PC-9 (cell line): ENCODE measurements around the gene ARAP3. TPM values are rescaled to one million over a fixed set of nuclear protein-coding genes. Genes with fewer than 3 reads are reported as not detected.

ENCODE experiments used
- BruUV-seq: library from RNA; stranded (reverse); fragments of 400-500 nt; replicated peaks from 2 replicates; lab custom pipeline; 2021; lab: Mats Ljungman, UMichigan
- CTCF ChIA-PET: fragments of 300-600 bp; sonication (Branson Sonifier 250); formaldehyde crosslinking; loops from one replicate; lab custom pipeline; 2022; ENCODE audit warnings: antibody characterized with exemption; lab: Charles Lee
- POLR2A ChIA-PET: fragments of 300-600 bp; sonication (Branson Sonifier 250); formaldehyde crosslinking; loops from one replicate; lab custom pipeline; 2022; ENCODE audit warnings: antibody characterized with exemption; ENCODE audit not compliant: unreplicated experiment; lab: Charles Lee
- DNase-seq, 2 experiments: peaks; one replicate each; pipeline versions ENCODE4 v3.0.0 to v3.0.0-alpha.2; 2015 to 2022; ENCODE audit warnings: mixed read lengths in 1 of 2
- H2AFZ ChIP-seq: fragments of 200-600 bp; sonication (generic); 2 replicates; pipeline ENCODE4 v1.8.1; 2017; ENCODE audit warnings: antibody characterized with exemption
- H3F3A ChIP-seq: fragments of 200-600 bp; sonication (generic); 2 replicates; pipeline ENCODE4 v1.8.1; 2017; ENCODE audit warnings: antibody characterized with exemption, mild to moderate bottlenecking, low read depth; ENCODE audit not compliant: insufficient read depth
- H3K27ac ChIP-seq: fragments of 200-600 bp; sonication (generic); 2 replicates; pipeline ENCODE4 v1.6.1; 2016; ENCODE audit warnings: mixed run types
- H3K27me3 ChIP-seq: fragments of 200-600 bp; sonication (generic); 2 replicates; pipeline ENCODE4 v1.6.1; 2016; ENCODE audit warnings: low read depth, mixed run types; ENCODE audit not compliant: insufficient read depth
- H3K36me3 ChIP-seq: fragments of 200-600 bp; sonication (generic); 2 replicates; pipeline ENCODE4 v1.6.1; 2016; ENCODE audit warnings: low read depth, mixed run types
- H3K4me1 ChIP-seq: fragments of 200-600 bp; sonication (generic); replicated peaks from 2 replicates; pipeline ENCODE4 v1.6.1; 2016; ENCODE audit warnings: mixed run types; ENCODE audit not compliant: insufficient read depth
- H3K4me2 ChIP-seq: fragments of 200-600 bp; sonication (generic); 2 replicates; pipeline ENCODE4 v1.6.1; 2017; ENCODE audit warnings: mixed run types
- H3K4me3 ChIP-seq: fragments of 200-600 bp; sonication (generic); 2 replicates; pipeline ENCODE4 v1.6.1; 2016; ENCODE audit warnings: mixed run types
- H3K79me2 ChIP-seq: fragments of 200-600 bp; sonication (generic); 2 replicates; pipeline ENCODE4 v1.6.1; 2017; ENCODE audit warnings: low read depth, mixed run types
- H3K9me2 ChIP-seq: fragments of 200-600 bp; sonication (generic); 2 replicates; pipeline ENCODE4 v1.8.1; 2017; ENCODE audit warnings: mild to moderate bottlenecking; ENCODE audit not compliant: insufficient read depth
- H3K9me3 ChIP-seq: fragments of 200-600 bp; sonication (generic); 2 replicates; pipeline ENCODE4 v1.8.1; 2016; ENCODE audit warnings: low read depth; ENCODE audit not compliant: insufficient read depth
- H4K20me1 ChIP-seq: fragments of 200-600 bp; sonication (generic); 2 replicates; pipeline ENCODE4 v1.8.1; 2017; ENCODE audit not compliant: insufficient read depth
- EZH2 ChIP-seq: fragments of 200-600 bp; sonication (generic); IDR thresholded peaks from 2 replicates; pipeline ENCODE4 v1.8.0; 2017; ENCODE audit warnings: antibody characterized with exemption, low read depth
- intact Hi-C: fragments of 100-400 bp; cut with micrococcal nuclease; formaldehyde crosslinking; loops from one replicate; pipeline ENCODE4 v1.10.0; 2022; ENCODE audit not compliant: unreplicated experiment
- total RNA-seq: library from RNA; stranded (reverse); gene quantifications from 2 replicates; pipeline ENCODE4 v1.2.3, GENCODE V29; 2021
- TF ChIP-seq, protein P1 (sequence below): fragments of 200-600 bp; sonication (generic); conservative IDR thresholded peaks from 2 replicates; pipeline ENCODE4 v1.6.1; 2017; ENCODE audit warnings: mixed run types, antibody characterized with exemption, mild to moderate bottlenecking, moderate library complexity

ARAP3 gene
- total RNA-seq, 1 experiment from 2014 or later, result 28.0 TPM

DNA sequence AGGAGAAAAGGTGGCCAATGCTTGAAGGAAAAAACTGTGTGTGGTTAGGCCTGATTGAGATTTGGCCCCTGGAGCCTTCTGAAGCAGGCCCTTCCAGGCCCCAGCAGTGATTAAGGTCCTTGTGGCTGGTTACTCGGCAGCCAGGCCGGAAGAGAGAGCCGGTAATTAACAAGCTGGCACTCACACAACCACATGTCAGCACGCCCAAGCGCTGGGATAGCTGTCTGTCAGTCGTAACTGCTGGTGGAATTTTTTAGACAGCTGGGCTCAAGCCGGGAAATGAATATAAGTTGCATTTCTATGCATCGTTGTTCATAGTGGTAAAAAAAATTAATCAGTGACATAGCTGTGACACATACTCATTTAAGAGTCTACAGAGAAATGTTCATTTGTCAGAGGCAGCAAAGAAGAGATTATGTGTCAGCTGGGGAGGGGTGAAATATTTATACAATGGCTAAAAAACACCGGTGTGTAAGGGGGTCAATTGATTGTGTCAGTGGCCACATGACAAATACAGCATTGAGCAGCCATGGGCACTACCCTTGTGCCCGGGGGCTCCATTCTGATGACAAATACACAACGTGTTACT is 13.7 kb upstream of the ARAP3 start:
- intact Hi-C loops, result no loop called here
- H3K27me3 ChIP-seq, result no peaks in the 10 kb centered on the region
- H4K20me1 ChIP-seq, result no peaks in the 10 kb centered on the region
- CTCF ChIA-PET, result interaction anchor here (1.6 kb wide), 1 partner anchor 265 kb away, joined by 7 read pairs; no protein-coding TSS in a partner anchor
- peaks cover 42% of the 10 kb centered on the region for H3F3A ChIP-seq
- H3K36me3 ChIP-seq, result no peaks in the 10 kb centered on the region
- TF ChIP-seq, protein P1, sequence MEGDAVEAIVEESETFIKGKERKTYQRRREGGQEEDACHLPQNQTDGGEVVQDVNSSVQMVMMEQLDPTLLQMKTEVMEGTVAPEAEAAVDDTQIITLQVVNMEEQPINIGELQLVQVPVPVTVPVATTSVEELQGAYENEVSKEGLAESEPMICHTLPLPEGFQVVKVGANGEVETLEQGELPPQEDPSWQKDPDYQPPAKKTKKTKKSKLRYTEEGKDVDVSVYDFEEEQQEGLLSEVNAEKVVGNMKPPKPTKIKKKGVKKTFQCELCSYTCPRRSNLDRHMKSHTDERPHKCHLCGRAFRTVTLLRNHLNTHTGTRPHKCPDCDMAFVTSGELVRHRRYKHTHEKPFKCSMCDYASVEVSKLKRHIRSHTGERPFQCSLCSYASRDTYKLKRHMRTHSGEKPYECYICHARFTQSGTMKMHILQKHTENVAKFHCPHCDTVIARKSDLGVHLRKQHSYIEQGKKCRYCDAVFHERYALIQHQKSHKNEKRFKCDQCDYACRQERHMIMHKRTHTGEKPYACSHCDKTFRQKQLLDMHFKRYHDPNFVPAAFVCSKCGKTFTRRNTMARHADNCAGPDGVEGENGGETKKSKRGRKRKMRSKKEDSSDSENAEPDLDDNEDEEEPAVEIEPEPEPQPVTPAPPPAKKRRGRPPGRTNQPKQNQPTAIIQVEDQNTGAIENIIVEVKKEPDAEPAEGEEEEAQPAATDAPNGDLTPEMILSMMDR, result no peak
- no peak for TF ChIP-seq EZH2
- H3K4me2 ChIP-seq, result peak overlapping the region; percentile 61
- POLR2A ChIA-PET, result no interaction called here
- no peaks in the 10 kb centered on the region for H3K79me2 ChIP-seq
- H3K4me1 ChIP-seq, result peaks cover 66% of the 10 kb centered on the region
- no peaks in the 10 kb centered on the region for H3K9me3 ChIP-seq
- DNase-seq, result peak; percentile 49 to 89
- no peak overlapping the region for H2AFZ ChIP-seq
- no TSS peak for BruUV-seq
- no peak overlapping the region for H3K4me3 ChIP-seq
- no peaks in the 10 kb centered on the region for H3K9me2 ChIP-seq
- H3K27ac ChIP-seq, result peak overlapping the region; percentile 74

DNA sequence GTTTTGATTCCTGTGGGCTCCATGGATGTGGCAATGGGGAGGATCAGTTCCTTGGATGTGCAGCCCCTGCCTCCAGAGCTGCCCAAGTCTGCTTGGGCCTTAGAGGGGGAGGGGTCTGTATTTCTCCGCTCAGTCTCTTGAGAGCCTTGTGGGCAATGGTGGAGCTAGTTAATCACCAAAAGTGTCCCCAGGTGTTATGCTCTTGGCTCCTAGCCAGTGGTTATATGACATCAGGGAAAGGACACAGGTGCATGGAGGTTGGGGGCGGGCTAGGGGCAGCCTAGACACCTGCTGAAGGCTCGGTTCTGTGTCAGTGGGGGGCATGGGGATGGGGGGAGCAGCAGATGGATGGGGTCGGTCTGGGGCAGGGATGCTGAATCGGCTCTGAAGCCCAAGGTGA is 12.4 kb upstream of the ARAP3 start:
- H3K4me1 ChIP-seq, result peaks cover 63% of the 10 kb centered on the region
- ChIA-PET CTCF (no interaction called here), POLR2A (no interaction called here)
- H3K9me3 ChIP-seq, result no peaks in the 10 kb centered on the region
- intact Hi-C loops, result no loop called here
- TF ChIP-seq, protein P1, result no peak
- no peak for TF ChIP-seq EZH2
- H4K20me1 ChIP-seq, result no peaks in the 10 kb centered on the region
- no TSS peak for BruUV-seq
- H3K36me3 ChIP-seq, result no peaks in the 10 kb centered on the region
- H3K79me2 ChIP-seq, result no peaks in the 10 kb centered on the region
- H3K27ac ChIP-seq, result peak overlapping the region; percentile 74
- no peak overlapping the region for H2AFZ ChIP-seq
- H3K4me2 ChIP-seq, result peak overlapping the region; percentile 61
- H3F3A ChIP-seq, result peaks cover 42% of the 10 kb centered on the region
- no peak overlapping the region for H3K4me3 ChIP-seq
- H3K9me2 ChIP-seq, result no peaks in the 10 kb centered on the region
- no peaks in the 10 kb centered on the region for H3K27me3 ChIP-seq
- DNase-seq, result no peak

DNA sequence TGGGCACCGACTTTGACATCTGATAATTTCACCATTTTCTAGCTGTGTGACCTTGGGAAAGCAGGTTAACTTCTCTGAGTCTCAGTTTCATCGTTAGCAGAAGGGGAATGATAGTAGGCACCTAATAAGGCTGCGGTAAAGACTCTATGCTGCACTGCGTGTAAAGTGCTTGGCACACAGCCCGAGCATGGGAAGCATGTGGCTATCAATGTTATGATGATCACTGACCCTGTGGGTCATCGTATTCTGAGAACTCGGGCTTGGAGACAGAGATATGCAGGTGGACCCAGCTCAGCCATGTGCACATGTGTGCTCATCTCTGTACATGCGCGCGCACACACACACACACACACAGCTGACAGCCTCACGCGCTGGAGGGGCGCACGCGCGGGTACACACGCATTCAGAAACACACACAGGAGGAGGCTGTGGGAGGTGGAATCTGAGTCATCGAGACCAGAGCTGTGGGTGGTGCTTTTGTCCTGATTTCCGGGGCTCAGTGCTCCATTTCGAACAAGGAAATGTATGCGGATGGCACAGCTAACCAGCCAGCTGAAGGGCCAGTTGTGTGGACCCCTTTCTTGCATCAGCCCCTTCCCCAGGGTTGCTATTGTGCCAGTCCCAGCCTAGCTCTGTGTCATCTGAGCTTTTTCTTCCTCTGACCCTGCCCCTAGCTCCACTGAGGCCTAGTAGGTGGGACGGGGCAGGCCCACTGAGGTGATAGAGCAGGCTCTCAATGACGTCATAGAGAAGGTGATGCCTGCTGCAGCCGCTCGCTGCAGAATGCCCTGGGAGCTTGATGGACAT is 11.1 kb upstream of the ARAP3 start:
- Histone ChIP-seq H4K20me1 (no peaks in the 10 kb centered on the region), H3K9me3 (no peaks in the 10 kb centered on the region), H3K4me2 (peak overlapping the region; percentile 80; the same call in 1 of the 2 replicates), H3K4me1 (peaks cover 58% of the 10 kb centered on the region), H3K4me3 (no peak overlapping the region), H2AFZ (no peak overlapping the region), H3K36me3 (no peaks in the 10 kb centered on the region), H3F3A (peaks cover 42% of the 10 kb centered on the region), H3K27me3 (no peaks in the 10 kb centered on the region), H3K79me2 (no peaks in the 10 kb centered on the region), H3K27ac (no peak overlapping the region), H3K9me2 (no peaks in the 10 kb centered on the region)
- ChIA-PET POLR2A (interaction anchor here (0.6 kb wide), 2 partner anchors 186 to 277 kb away, joined by 3 to 4 read pairs; no protein-coding TSS in a partner anchor), CTCF (interaction anchor here (0.6 to 2.5 kb wide), 8 partner anchors 10 to 1206 kb away, joined by 3 to 26 read pairs (median 4); partner anchors contain the start of genes PCDH1 and RNF14)
- TF ChIP-seq EZH2, result no peak
- TF ChIP-seq, protein P1, result no peak
- BruUV-seq, result no TSS peak
- intact Hi-C loops, result loop anchor here (1.0 kb wide), 4 partner anchors 28 to 451 kb away; no protein-coding TSS in a partner anchor
- DNase-seq, result peak in 1 of 2 experiments; percentile 32
